Mammary epithelial cell (primary cell): ENCODE data around the gene FILIP1L.

Source experiments
- CTCF ChIP-seq, 2 donors: IDR thresholded peaks in 1 of 2; conservative IDR thresholded peaks in 1 of 2; 2 replicates each; pipeline ENCODE4 v1.5.1; 2011 to 2012; ENCODE audit warnings: inconsistent platforms in 2 of 2, low read length in 2 of 2, mild to moderate bottlenecking in 2 of 2, control low read depth in 1 of 2, low read depth in 1 of 2; ENCODE audit not compliant: insufficient read depth in 1 of 2; ENCODE audit errors: extremely low read depth in 1 of 2
- EZH2 ChIP-seq: IDR thresholded peaks from 2 replicates; pipeline ENCODE4 v1.6.1; 2012; ENCODE audit warnings: low read length, inconsistent platforms, borderline replicate concordance

GRCh38 chr3:99997293-99997692, 117.0 kb downstream of the FILIP1L start:
- TF ChIP-seq EZH2: no peak
- TF ChIP-seq CTCF (conservative IDR thresholded peaks at IDR 0.05 in 1 of 2, IDR thresholded peaks at IDR 0.05 in 1 of 2; ENCODE audit: extremely low read depth in 1 of 2, insufficient read depth in 1 of 2, low read depth in 1 of 2, low read length in 2 of 2): no peak
